ENCODE results near the gene CYP19A1.

The CYP19A1 gene

DNA sequence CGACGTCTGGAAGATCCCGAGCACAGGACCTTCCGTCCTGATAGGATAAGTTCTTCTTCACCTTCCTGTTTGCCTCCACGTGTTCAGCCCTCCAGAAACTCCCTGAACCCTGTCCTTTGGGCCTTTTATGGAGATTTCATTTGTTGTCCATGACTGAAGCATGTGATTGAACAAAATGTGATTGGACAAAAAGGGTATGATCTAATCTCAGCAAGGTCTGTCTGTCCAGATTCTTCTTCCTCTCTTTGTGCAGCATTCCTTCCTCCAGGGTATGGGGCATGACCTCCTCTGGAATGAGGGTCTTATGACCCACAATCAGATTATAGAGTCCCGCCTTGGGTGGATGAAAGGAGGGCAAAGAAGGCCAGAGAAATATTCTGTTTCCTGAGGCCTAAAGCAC is at the start of gene CYP19A1:
TSS of gene CYP19A1 (minus strand) at position 101 of the 400 bp plus-strand sequence. CDS start 95,684 bp downstream, outside the sequence.
- DNase-seq: no peak

DNA sequence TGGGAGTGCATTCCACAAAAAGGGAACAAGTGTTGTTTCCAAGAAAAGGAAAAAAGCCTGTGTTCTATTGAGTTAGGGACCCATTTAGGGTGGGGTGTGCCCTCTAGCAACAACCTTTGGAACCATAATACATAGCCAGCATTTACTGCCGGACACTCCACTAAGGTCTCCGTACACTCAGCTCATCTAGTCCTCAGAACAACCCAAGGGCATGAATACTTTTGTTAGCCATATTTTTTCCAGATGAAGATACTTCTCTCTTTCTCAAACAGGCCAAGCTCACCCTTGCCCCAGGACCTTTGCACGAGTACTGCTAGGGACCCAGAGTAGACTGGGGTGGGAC is 49.3 kb upstream of the CYP19A1 start:
- no peak for DNase-seq

DNA sequence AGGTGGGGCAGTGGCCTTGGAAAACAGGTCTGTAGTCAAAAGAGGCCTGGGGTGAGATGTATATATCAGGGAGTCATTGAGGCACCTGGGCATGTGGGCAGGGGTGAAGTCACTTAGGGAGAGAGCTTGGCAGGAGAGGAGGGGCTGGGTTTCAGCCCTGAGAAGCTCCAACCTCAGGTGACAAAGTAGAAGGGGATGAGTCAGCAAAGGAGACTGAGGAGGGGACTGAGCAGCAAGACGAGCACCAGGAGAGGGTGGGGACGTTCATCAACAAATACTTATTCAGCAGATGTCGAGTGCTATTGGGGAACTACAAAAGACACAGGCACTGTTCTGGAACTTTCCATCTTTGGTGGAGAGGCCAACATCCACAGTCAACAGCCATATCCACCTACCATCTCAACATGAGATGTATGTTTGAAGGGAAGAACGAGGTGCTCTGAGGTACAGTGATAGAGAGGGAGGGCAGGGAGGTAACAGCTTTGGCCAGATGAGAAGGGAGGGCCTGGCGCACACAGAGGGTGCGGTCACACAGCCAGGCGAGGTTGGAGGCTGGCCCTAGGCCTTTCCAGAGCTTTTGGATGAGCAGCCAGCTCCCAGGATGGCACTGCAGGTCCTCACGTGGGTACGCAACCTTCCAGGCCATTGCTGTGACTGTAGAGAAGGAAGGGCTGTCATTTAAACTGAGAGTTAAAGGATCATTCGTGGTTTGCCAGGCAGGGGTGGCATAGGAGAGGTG is 48.7 kb upstream of the CYP19A1 start:
- DNase-seq: no peak

DNA sequence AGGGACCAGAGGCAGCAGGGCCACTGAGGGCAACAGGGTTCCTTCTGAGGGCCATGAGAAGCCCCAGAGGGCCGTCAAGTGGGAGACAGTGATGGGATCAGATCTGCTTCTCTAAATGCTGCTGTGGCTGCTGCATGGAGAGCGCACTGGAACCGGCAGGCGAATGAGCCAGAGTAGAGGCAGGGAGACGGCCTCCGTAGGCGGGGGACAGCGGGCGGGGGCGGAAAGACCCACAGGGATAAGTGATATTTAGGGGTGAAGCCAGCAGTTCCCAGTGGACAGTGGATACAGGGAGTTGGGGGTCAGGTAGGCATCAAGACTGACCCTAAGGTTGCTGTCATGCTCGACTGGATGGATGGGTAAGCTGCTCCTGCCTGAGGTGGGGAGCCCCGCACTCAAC is 48.1 kb upstream of the CYP19A1 start:
- DNase-seq: no peak

DNA sequence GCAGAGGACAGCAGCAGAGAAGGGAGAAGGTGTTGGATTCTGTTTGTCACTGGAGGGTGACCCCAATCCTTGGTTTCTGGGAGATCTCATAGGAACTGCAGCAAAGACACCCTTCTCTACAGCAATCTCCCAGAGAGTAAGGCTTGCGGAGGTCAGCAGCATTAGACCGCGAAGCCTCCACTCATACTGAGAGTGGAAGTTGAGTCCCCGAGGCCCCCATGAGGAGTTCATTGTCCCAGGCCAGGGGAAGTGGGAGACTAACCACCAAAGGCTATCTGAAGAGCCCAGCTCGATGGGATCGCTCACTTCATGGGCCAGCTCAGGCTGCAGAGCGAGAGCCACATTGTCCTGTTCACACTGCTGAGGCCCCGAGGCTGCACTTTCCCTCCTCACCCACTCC is 47.6 kb upstream of the CYP19A1 start:
- DNase-seq: no peak

DNA sequence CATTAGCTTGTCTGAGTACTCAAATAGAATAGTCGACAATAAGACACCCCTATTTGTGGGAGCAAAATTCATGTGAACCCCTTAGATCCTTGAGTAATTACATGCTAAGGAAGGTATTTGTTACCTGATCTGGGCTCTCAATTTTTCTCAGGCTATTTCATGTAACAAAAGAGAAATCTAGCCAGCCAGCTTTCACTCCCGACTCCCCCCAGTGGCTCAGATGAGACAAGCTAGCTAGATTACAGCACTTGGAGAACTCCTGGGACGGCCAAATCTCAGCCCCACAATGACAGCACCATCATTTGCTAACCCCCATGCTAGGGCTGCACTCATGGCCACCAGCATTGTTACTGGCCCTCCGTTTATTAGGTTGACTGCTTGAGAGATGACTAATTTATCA is 44.4 kb upstream of the CYP19A1 start:
- no peak for DNase-seq

DNA sequence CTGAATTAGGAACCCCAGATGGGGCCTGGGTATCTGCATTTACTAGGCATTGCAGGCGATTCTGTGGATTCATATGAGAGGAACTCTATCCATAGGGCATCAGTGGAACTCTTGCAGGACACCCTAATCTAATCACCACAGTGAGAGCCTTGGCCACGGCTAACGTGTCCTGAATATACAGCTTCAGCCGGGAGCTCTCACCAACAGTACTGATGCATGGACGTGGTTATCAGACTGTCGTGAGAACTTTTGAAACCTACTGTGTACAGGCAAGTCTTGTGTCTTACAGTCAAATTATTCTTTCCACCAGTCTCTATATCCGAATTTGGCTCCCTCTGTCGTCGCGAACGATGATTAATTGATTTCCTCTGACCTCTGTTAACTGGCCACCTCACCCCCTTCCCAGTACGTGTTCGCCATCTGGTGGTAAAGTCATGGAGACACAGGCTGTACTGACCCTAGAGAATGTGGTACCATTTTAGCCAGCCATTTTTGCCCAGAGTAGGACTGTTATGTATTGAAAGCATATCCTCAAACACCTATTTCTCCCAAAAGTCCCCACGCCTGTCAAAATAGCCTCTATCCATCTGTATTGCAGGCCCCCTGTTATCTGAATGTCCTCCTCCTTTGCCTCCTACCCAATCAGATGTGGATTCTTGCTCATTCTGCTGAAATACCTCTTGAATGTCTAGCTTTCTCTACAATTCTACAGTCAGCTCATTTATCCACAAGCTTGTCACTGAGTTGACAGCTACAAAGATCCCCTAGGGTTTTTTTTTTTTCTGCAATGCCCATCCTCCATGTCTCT is 42.8 kb upstream of the CYP19A1 start:
- DNase-seq: peak; percentile 11

DNA sequence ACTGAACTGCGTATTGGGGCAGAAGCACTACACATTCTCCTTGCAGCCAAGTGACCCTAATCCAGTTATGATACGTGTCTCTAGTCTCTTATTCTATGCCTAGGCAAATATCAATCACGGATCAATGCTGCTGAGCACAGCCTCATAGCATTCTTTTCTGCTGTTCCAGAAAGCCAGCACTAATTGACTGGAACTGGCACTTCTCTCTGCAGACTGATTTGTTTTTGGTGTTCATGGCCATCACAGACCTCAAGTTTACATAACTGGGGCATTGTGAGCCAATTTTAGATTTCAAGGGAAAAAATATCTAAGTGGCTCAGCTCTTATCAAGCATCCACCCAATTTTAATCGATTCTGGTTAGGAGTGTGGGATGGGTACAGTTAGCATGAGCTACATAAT is 41.0 kb upstream of the CYP19A1 start:
- no peak for DNase-seq

DNA sequence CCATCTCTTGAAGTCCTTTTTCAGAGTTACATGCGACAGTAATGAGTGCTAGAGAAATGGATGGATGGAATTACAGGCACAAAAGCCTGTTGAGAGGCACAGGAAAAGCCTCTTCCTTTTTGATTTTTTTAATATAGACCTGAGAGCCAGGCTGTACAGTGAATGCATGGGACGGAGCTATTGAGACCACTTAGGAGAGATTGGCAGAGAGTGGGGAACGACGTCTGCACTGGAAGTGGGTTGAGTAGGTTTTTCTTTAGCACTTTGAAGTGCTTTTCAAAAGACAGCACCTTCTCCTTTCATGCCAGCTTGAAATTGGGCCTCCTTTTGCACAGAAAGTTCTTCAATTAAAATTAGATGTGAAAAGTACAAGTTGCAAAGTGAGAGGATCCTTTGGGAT is 40.0 kb upstream of the CYP19A1 start:
- no peak for DNase-seq

DNA sequence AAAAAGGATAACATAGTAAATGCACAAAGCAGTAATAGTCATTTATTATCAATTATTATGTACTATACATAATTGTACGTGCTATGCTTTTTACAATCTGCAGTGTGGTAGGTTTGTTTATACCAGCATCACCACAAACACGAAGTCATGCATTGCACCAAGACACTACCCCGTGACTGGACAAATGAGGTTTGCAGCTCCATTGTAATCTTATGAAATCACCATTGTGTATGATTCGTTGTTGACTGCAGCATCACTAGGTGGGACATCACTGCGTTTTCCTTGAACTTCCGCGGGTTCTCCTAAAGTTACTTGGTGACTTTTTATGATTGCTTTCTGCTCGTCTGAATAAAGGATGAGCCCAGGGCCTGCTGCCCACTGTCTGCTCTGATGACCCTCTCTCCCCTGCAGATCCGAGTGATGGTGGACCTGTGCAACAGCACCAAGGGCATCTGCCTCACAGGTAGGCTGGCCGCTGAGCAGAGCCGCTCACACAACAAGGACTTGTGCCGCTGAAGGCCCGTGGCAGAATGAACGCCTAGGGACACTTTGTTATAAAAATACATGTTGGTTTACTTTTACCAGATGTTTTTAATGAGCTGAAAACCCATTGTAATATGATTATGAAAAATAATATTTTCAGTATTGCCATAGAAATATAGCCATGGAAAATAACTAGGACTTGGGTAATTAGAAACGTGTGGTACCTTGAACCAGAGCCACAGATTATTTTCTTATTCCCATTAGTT is 38.8 kb upstream of the CYP19A1 start:
- DNase-seq: no peak

DNA sequence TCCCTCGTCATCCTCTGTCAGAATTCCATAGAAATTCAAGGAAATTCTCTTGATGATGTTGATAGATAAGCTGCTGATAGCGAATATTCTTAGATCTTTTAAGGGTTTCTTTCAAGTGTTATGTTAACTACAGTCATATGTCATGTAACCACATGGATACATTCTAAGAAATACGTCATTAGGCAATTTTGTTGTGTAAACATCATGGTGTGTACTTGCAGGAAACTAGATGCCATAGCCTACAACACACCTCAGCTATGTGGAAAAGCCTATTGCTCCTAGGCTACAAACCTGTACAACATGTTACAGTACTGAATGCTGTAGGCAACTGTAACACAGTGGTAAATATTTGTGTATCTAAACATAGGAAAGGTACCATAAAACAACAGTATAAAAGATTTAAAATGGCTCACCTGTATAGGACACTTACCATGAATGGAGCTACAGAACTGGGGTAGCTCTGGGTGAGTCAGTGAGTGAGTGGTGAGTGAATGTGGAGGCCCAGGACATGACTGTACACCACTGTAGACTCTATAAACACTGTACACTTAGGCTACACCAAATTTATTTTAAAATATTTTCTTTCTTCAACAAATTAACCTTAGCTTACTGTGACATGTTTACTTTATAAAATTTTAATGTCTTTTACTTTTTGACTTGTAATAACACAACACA is 37.7 kb upstream of the CYP19A1 start:
- DNase-seq: no peak

DNA sequence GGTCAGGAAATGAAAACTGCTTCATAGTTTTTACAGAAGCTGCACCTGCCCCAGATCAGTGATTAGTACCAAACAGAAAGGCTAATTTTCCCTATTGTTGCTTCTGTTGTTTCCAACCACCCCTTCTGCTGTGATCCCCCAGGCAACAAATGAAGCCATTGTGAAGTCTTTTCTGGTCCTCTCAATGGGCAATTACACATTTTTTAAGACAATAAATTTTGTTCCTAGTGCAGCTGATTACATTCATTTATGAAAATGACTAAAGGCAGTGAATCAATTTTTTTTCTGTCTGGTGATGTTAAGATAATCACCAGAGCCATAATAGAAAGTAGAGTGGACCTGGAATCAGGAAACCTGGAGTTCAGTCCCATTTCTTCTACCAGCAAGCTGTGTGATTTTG is 35.7 kb upstream of the CYP19A1 start:
- DNase-seq: no peak

DNA sequence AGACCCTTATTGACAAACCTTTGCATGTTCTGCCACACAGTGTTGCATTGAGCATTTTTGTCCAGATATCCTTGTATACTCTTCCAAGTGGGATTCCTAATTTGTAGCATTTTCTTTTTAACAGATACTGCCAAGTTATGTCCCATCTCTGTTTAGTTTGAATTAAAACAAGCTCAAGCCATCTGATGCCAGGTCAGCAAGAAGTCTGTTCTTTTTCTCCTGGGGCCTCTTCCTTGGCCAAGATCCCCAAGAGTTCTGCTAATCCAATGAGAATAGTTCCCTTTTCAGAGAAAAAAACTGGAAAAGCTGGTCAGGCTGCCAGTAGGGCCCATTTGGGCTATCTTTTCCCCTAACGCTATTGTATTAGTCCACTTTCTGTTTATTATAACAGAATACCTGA is 32.9 kb upstream of the CYP19A1 start:
- DNase-seq: no peak

DNA sequence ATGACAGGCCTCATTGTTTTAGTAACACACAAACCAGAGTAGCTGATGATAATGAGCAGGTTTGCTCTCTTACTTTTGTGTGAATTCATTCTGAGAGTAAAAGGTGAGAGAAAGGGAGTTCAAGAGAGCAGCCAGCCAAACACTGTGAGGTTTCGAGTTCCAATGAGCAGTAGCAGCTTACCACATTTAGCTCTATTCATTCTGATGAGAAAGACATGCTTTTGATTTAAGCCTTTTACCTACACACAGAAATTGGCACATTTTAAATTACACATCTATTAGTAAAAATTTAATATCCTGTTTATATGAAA is 31.0 kb upstream of the CYP19A1 start:
- DNase-seq: no peak

DNA sequence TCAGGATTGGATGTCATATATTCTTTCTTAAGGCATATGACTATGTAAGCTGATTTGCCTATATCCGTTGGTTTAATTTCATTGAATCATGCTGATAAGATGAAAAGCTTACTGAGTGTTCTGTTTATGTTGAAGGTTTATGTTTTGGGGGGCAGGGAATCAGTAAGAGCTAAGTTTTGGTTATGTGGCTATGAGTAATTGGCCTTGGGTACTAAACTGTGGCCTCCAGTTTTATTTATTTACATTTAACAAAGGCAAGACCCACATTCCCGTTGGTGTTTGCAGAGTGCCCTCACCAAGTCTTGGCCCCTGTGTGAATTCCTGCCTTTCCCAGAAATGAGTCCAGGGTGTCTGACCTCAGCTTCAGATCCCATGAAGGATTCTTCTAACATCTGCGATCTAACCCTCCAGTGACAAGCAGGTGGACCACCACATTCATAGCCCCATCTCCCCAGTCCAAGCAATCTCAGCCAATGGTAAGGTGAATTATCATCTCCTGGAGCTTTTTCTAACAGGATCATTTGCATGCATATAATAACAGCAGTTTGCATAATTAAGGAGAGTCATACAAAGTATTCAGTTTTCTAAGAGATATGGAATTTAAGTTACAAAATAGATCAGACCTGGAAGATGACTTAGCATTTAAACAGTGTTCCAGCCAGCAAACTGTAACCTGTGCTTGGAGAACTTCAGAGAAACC is 30.5 kb upstream of the CYP19A1 start:
- DNase-seq: no peak

DNA sequence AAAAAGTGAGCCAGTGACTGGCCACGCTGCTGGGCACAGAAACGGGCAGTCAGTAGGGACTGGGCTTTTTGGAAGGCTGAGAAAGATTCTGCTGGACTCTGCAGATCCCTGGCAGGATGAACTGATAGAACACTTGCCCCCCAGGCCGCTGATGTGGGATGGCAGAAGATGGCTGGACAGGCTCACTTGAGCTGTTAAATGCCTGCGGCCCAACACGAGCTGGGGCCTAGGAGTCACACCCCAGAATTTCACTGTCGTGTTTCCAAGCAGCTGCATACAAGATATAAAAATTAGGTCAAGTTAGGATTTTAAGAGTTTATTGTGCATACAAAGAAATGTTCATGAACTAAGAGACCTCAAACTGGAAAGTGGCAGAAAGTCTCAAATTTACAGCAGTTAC is 29.9 kb upstream of the CYP19A1 start:
- DNase-seq: no peak

DNA sequence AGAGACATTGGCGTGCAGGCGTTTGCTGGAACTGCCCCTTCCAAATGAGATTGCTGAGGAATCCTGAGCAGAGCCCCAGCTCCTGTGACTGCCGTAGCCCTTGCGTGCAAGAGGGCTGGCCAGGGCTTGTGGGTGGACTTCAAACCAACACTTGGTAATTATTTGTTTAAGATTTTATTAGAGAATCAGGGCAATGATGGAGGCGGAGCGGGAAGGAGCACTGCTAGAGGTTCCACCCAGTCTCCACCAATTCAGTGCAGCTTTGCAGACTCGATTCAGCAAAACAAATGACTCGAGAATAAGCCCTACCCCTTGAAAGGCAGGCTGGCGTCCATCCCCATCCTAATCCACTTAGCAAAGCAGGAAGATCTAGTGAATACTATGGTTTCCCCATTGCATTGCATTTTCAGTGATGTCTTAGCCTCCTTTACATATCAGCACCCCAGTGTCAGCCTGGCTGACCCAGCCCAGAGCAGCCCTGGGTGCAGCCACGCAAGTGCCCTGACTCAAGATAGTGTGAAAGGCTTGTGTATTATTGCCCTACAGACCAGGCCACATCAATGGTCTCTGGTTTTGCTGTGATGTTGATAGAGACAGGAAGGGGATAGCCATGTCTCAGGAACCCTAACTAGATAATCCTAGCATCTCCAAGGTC is 29.1 kb upstream of the CYP19A1 start:
- no peak for DNase-seq

DNA sequence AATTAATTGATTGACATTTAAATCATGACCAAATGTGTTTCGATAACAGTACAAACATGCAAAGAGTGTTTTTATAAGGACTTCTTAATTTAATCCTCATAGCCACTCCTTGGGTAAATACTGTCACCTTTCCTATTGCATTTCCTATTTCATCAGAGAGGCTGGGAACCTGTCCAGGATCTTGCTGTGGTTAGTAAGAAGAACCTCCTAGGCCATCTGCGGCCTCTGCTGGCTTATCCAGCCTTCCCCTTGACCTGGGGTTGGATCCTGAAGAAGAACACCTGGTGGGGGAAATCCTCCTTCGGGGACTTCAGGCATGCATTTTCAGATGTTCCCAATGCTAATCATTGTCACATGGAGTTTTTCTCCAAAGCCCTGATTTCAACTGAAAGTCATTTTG is 28.5 kb upstream of the CYP19A1 start:
- DNase-seq: no peak

DNA sequence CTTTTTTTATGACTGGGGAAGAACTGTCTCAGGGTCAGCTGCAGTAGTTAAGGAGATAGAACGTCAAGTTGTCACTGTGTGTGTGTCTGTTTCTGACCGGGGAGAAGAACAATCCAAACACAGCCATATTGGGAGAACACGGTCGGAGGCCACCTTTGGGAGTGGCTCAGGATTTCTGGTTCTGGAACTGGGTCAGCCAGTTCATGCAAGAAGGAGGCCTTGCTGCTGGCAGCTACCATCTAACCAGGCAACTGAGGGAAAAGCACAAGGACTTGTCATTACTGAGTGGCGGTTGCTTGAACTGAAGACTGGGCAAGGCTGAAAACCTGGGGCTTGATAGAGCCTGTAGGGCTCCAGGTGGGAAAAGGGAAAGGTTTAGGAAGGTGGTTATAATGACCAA is 27.7 kb upstream of the CYP19A1 start:
- DNase-seq: no peak

DNA sequence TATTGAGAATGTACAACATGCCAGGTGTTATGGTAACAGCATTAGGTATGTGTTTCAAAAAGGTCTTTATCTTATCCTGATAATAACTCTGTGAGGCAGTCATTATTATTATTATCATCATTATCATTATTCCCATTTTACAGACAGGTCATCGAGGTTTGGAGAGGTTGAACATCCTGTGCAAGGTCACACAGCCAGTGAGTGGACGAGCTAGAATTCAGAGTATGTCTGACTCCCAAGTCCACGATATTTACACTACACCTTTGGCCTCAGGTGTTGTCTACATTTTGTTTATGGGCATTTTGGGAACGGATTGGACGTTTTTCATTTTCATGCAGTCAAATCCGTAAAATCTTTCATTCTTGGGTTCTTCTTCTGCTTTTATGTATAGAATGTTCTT is 27.0 kb upstream of the CYP19A1 start:
- DNase-seq: no peak

DNA sequence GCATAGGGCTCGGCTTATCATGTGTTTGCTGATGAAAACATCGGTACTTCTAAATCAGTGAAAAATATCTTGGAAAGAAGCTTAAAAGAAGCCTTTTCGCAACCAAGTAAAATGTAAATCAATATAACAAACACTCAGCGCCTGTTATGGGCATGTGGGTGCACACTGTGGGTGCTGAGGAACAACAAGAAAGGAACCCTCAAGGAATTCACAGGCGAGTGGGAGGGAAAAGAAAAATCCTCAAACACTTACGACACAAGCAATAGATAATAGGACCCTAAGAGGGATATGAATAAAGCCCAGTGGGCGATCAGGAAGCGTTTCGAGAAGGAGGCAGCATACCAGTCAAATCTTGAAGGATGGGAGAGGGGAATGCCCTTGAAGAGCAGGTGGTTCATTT is 25.0 kb upstream of the CYP19A1 start:
- DNase-seq: no peak

DNA sequence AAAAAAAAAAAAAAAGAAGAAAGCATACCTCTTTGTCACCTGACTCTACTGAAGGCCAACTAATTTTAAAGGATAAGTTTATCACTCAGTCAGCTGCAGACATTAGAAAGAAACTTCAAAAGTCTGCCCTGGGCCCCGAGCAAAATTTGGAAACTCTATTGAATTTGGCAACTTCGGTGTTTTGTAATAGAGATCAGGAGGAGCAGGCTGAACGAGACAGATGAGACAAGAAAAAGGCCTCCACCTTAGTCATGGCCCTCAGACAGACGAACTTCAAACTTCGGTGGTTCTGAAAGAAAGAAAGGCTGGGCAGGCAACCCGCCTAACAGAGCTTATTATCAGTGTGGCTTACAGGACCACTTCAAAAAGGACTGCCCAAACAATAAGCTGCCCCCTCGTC is 21.6 kb upstream of the CYP19A1 start:
- DNase-seq: no peak

Measured in CD4-positive, alpha-beta T cell treated with Interleukin-21 for 1 hour (primary cell).